Ovary (tissue), 9 donors: ENCODE measurements around the gene SERAC1. TPM values are rescaled to one million over a fixed set of nuclear protein-coding genes. Genes with fewer than 3 reads are reported as not detected.
"Not testable (repeated sequence)": the region's sequence is repeated elsewhere in the genome, so short reads cannot be mapped to it uniquely, and the experiment has no call there.

Experiments used
- DNase-seq, 5 donors: peaks; one replicate each; pipeline ENCODE4 v3.0.0-alpha.2; 2019 to 2020
- H3K27ac ChIP-seq, 2 donors: fragments of 200-600 bp; one replicate each; pipeline versions ENCODE4 v1.5.1 to v1.8.0; 2019 to 2022
- H3K27me3 ChIP-seq: fragments of 200-600 bp; one replicate; pipeline ENCODE4 v1.8.0; 2022
- H3K36me3 ChIP-seq: fragments of 200-600 bp; sonication (generic); one replicate; pipeline ENCODE4 v1.5.1; 2019
- H3K4me1 ChIP-seq: one replicate; pipeline ENCODE4 v1.8.1; 2013; ENCODE audit warnings: mild to moderate bottlenecking, moderate library complexity; ENCODE audit not compliant: insufficient read depth
- H3K4me3 ChIP-seq: fragments of 200-600 bp; sonication (generic); one replicate; pipeline ENCODE4 v1.5.1; 2017
- H3K9me3 ChIP-seq, 2 donors: fragments of 200-600 bp in 1 of 2; sonication (generic) in 1 of 2; one replicate each; pipeline versions ENCODE4 v1.5.1 to v1.8.1; 2013 to 2019; ENCODE audit warnings: mild to moderate bottlenecking in 1 of 2, moderate library complexity in 1 of 2
- EP300 ChIP-seq: sonication (generic); formaldehyde crosslinking; IDR thresholded peaks from one replicate; pipeline ENCODE4 v1.6.1; 2017; ENCODE audit warnings: antibody characterized with exemption
- POLR2A ChIP-seq: fragments of 450-650 bp; IDR thresholded peaks from one replicate; pipeline ENCODE4 v1.6.1; 2017; ENCODE audit warnings: antibody characterized with exemption, mild to moderate bottlenecking, moderate library complexity
- WGBS, 3 donors: extraction: QIAGEN DNeasy Blood & Tissue Kit in 1 of 3; methylation state at CpG; one replicate each; pipeline versions ENCODE4 v1.1.5 to v1.1.7; 2013 to 2017; 5-methylcytosine and 5-hydroxymethylcytosine counted together
- intact Hi-C, 4 donors: fragments of 100-400 bp; cut with DNase I; formaldehyde crosslinking; loops; one replicate each; pipeline versions ENCODE4 v1.11.0 to v1.15.1; 2022 to 2023
- polyA plus RNA-seq, 2 donors: library from polyadenylated mRNA; stranded (reverse); fragments of 200-250 nt in 1 of 2; fragments of 350-450 nt in 1 of 2; fragmentation: Illumina TruSeq in 1 of 2; extraction: RNeasy Lipid Tissue Mini Kit (QIAGEN cat#74804) in 1 of 2; gene quantifications; one replicate each; pipeline ENCODE4 v1.2.3, GENCODE V29; 2013 to 2014
- total RNA-seq, 7 donors: library from RNA; depleted of rRNA in 2 of 7; stranded (reverse); fragments of >200 nt in 2 of 7; fragmentation: NEBNext Ultra II Directional in 3 of 7; extraction: Animal tissue kit (Norgen Biotek cat#: 25700) in 3 of 7; gene quantifications; one replicate each; pipeline versions ENCODE4 v1.1.0 to v1.2.4, GENCODE V29; 2016 to 2023
- TF ChIP-seq, protein P1 (sequence below), 3 donors: fragments of 450-650 bp in 2 of 3; fragments of 200-600 bp in 1 of 3; IDR thresholded peaks; one replicate each; pipeline versions ENCODE4 v1.5.1 to v1.8.0; 2016 to 2022; ENCODE audit warnings: antibody characterized with exemption in 3 of 3, mild to moderate bottlenecking in 1 of 3
- donor health status: DM: no; HTN: no; CAD: no; lungs with moderate emphysema.
- donor health status: DM: no; HTN: no; CAD: no.
- donor health status: Bipolar disorder and iron deficiency.
- donor health status: DM: yes; HTN: yes; CAD: no.
- donor health status: DM: no; HTN: no; CAD: no.
- donor health status: DM: yes; HTN: yes; CAD: no.

SERAC1 gene
- total and polyA plus RNA-seq, 9 donors, result 3.7 to 11.9 (median 6.3) TPM

DNA sequence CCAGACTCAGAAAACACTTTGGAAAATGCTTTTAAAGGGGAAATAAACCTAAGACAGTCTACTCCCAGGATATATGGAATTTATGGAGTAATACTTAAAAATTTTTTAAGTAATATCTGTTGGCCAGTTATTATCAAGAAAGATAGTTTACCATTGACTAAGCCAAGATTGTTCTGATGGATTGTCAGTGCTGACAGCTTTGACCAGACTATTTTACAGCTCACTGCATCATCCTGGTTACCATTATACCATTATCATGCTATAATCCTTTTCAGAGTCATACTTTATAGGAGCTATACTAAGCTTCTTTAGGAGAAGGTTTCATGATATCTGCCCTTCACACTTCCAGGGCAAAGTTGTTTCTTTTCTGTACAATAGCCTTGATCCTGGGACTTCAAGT lies 16.5 kb upstream of the SERAC1 start:
- no peaks in the 10 kb centered on the region for H3K9me3 ChIP-seq
- H3K4me1 ChIP-seq, result no peaks in the 10 kb centered on the region
- H3K27ac ChIP-seq, result no peak overlapping the region
- no peaks in the 10 kb centered on the region for H3K27me3 ChIP-seq
- no peak overlapping the region for H3K4me3 ChIP-seq
- TF ChIP-seq, protein P1, sequence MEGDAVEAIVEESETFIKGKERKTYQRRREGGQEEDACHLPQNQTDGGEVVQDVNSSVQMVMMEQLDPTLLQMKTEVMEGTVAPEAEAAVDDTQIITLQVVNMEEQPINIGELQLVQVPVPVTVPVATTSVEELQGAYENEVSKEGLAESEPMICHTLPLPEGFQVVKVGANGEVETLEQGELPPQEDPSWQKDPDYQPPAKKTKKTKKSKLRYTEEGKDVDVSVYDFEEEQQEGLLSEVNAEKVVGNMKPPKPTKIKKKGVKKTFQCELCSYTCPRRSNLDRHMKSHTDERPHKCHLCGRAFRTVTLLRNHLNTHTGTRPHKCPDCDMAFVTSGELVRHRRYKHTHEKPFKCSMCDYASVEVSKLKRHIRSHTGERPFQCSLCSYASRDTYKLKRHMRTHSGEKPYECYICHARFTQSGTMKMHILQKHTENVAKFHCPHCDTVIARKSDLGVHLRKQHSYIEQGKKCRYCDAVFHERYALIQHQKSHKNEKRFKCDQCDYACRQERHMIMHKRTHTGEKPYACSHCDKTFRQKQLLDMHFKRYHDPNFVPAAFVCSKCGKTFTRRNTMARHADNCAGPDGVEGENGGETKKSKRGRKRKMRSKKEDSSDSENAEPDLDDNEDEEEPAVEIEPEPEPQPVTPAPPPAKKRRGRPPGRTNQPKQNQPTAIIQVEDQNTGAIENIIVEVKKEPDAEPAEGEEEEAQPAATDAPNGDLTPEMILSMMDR (IDR thresholded peaks at IDR 0.05), result no peak
- intact Hi-C loops, result no loop called here
- no peaks in the 10 kb centered on the region for H3K36me3 ChIP-seq
- DNase-seq, result no peak

DNA sequence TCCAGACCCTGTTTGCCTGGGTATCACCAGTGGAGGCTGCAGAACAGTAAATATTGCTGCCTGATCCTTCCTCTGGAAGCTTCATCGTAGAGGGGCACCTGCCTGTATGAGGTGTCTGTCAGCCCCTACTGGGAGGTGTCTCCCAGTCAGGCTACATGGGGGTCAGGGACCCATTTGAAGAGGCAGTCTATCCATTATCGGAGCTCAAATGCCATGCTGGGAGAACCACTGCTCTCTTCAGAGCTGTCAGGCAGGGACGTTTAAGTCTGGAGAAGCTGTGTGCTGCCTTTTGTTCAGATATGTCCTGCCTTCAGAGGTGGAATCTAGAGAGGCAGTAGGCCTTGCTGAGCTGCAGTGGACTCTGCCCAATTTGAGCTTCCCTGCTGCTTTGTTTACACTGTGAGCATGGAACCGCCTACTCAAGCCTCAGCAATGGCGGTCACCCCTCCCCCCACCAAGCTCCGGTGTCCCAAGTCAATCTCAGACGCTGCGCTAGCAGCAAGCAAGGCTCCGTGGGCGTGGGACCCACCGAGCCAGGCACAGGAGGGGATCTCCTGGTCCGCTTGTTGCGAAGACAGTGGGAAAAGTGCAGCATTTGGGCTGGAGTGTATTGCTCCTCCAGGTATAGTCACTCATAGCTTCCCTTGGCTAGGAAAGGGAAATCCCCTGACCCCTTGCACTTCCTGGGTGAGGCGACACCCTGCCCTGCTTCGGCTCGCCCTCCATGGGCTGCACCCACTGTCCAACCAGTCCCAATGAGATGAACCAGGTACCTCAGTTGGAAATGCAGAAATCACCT lies 15.3 kb upstream of the SERAC1 start:
- H3K9me3 ChIP-seq, DNase-seq, H3K27ac ChIP-seq, H3K36me3 ChIP-seq, H3K4me1 ChIP-seq, H3K4me3 ChIP-seq, H3K27me3 ChIP-seq, intact Hi-C loops: not testable (repeated sequence)
- WGBS, 3 donors, result 76 to 82% (median 78%) methylated on average over 16 of the region's 16 CpGs

DNA sequence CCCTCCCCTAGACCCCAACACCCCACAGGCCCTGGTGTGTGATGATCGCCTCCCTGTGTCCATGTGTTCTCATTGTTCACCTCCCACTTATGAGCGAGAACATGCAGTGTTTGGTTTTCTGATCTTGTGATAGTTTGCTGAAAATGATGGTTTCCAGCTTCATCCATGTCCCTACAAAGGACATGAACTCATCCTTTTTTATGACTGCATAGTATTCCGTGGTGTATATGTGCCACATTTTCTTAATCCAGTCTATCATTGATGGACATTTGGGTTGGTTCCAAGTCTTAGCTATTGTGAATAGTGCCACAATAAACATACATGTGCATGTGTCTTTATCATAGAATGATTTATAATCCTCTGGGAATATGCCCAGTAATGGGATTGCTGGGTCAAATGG lies 9.7 kb upstream of the SERAC1 start:
- DNase-seq, H3K4me1 ChIP-seq, intact Hi-C loops, H3K27me3 ChIP-seq, H3K4me3 ChIP-seq, H3K36me3 ChIP-seq, H3K9me3 ChIP-seq, H3K27ac ChIP-seq: not testable (repeated sequence)
- 92 to 96% (median 93%) methylated on average over 3 of the region's 3 CpGs for WGBS, 3 donors

DNA sequence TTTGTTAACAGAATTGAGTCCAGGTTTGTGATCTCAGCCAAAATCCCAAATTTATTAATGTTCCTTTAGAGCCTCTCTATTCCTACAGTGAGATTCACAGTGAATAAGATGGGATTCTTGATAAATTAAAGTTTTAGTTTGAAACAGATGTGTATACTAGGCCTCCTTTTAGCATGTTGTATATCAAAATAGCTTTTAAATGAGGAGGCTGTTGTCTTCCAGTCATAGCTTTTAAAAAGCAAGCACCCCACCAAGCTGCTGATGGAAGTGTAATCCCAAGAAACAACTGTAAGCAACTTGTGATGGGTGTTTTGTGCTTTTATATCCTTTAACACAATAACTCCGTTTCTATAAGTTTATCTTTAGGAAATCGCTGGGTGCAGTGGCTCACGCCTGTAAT lies 7.0 kb upstream of the SERAC1 start:
- WGBS, 3 donors, result 90 to 94% (median 91%) methylated on average over 3 of the region's 3 CpGs
- Histone ChIP-seq H3K9me3 (no peaks in the 10 kb centered on the region), H3K36me3 (no peaks in the 10 kb centered on the region), H3K4me1 (peaks cover 6% of the 10 kb centered on the region), H3K27me3 (no peaks in the 10 kb centered on the region), H3K27ac (no peak overlapping the region), H3K4me3 (no peak overlapping the region)
- DNase-seq, result no peak
- intact Hi-C loops, result no loop called here
- TF ChIP-seq, protein P1 (IDR thresholded peaks at IDR 0.05), result no peak
- TF ChIP-seq POLR2A (no peak), EP300 (no peak)

DNA sequence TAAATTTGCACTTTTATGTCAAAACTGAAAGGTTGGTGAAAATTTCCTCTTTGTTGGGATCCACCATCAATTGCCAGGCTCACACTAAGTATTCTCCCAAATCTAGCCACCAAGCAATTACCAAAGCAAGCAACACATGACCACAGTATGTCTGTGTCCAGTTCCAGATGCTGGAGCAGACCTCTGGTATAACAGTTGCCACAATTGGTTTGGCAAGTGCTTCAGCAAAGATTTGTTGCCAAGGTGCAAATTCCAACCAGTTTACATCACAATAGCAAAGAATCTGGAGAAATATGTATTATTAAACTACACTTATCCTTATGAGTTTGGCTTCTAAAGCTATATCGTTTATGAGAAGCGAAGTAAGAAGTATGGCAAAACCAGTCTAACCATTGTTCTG lies 6.5 kb upstream of the SERAC1 start:
- DNase-seq, result no peak
- Histone ChIP-seq H3K9me3 (no peaks in the 10 kb centered on the region), H3K27ac (no peak overlapping the region), H3K36me3 (no peaks in the 10 kb centered on the region), H3K4me3 (no peak overlapping the region), H3K4me1 (peaks cover 6% of the 10 kb centered on the region), H3K27me3 (no peaks in the 10 kb centered on the region)
- 50 to 56% (median 50%) methylated on average over 2 of the region's 2 CpGs for WGBS, 3 donors
- intact Hi-C loops, result no loop called here
- TF ChIP-seq POLR2A (no peak), EP300 (no peak)
- TF ChIP-seq, protein P1 (IDR thresholded peaks at IDR 0.05), result no peak
